ENCODE data around the gene PSME2. TPM values are rescaled to one million over a fixed set of nuclear protein-coding genes. Genes with fewer than 3 reads are reported as not detected.

Gene PSME2
- total RNA-seq, 1 donor from 2014 or later, result 144 TPM

GRCh38 chr14:24135584-24135833 lies 10.9 kb downstream of the PSME2 start:
- Histone ChIP-seq H3K27me3 (ENCODE audit: low read depth) (no peaks in the 10 kb centered on the region), H3K9me3 (no peaks in the 10 kb centered on the region), H3K4me3 (peak overlapping the region; percentile 100), H3K27ac (peak overlapping the region; percentile 97), H3K36me3 (peaks cover 29% of the 10 kb centered on the region), H3K4me1 (peaks cover 47% of the 10 kb centered on the region)
- TF ChIP-seq, protein P1, sequence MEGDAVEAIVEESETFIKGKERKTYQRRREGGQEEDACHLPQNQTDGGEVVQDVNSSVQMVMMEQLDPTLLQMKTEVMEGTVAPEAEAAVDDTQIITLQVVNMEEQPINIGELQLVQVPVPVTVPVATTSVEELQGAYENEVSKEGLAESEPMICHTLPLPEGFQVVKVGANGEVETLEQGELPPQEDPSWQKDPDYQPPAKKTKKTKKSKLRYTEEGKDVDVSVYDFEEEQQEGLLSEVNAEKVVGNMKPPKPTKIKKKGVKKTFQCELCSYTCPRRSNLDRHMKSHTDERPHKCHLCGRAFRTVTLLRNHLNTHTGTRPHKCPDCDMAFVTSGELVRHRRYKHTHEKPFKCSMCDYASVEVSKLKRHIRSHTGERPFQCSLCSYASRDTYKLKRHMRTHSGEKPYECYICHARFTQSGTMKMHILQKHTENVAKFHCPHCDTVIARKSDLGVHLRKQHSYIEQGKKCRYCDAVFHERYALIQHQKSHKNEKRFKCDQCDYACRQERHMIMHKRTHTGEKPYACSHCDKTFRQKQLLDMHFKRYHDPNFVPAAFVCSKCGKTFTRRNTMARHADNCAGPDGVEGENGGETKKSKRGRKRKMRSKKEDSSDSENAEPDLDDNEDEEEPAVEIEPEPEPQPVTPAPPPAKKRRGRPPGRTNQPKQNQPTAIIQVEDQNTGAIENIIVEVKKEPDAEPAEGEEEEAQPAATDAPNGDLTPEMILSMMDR (IDR thresholded peaks at IDR 0.05), result no peak
- DNase-seq (no peak), ATAC-seq (no peak)
- intact Hi-C loops (cut with DNase I), result no loop called here

DNA sequence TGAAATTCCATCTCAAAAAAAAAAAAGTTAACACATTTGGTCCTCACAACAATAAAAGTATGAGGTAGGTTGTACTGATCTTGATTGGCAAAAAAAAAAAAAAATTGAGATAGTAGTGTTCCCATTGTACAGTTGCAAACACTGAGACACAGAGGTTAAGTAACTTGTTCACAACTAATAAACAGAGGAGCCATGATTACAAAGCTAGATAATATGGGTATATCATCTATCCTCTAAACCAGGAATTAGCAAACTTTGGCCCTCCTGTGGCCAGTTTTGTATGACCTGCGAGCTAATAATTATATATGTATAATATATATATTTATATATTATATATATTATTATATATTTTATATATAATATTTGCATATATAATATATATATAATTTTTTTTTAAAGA lies 12.7 kb downstream of the PSME2 start:
- TF ChIP-seq, protein P1 (IDR thresholded peaks at IDR 0.05), result no peak
- DNase-seq, result no peak
- Histone ChIP-seq H3K27me3 (ENCODE audit: low read depth) (no peaks in the 10 kb centered on the region), H3K27ac (no peak overlapping the region), H3K9me3 (no peaks in the 10 kb centered on the region), H3K4me3 (no peak overlapping the region), H3K36me3 (peaks cover 16% of the 10 kb centered on the region), H3K4me1 (peaks cover 31% of the 10 kb centered on the region)
- no peak for ATAC-seq
- intact Hi-C loops (cut with DNase I), result no loop called here

GRCh38 chr14:24132976-24133375 lies 13.4 kb downstream of the PSME2 start:
- intact Hi-C loops (cut with DNase I), result no loop called here
- Histone ChIP-seq H3K4me1 (peaks cover 25% of the 10 kb centered on the region), H3K36me3 (peaks cover 9% of the 10 kb centered on the region), H3K27ac (no peak overlapping the region), H3K4me3 (no peak overlapping the region), H3K9me3 (no peaks in the 10 kb centered on the region), H3K27me3 (ENCODE audit: low read depth) (no peaks in the 10 kb centered on the region)
- DNase-seq (no peak), ATAC-seq (no peak)
- TF ChIP-seq, protein P1 (IDR thresholded peaks at IDR 0.05), result no peak

- Histone ChIP-seq H3K4me1 (peaks cover 17% of the 10 kb centered on the region), H3K36me3 (peaks cover under 1% of the 10 kb centered on the region), H3K27me3 (ENCODE audit: low read depth) (no peaks in the 10 kb centered on the region), H3K4me3 (no peak overlapping the region), H3K27ac (no peak overlapping the region), H3K9me3 (no peaks in the 10 kb centered on the region)
- intact Hi-C loops (cut with DNase I), result no loop called here
- DNase-seq (no peak), ATAC-seq (no peak)
- TF ChIP-seq, protein P1 (IDR thresholded peaks at IDR 0.05), result no peak
These were observed 14.2 kb downstream of the PSME2 start for GRCh38 chr14:24132061-24132685.

DNA sequence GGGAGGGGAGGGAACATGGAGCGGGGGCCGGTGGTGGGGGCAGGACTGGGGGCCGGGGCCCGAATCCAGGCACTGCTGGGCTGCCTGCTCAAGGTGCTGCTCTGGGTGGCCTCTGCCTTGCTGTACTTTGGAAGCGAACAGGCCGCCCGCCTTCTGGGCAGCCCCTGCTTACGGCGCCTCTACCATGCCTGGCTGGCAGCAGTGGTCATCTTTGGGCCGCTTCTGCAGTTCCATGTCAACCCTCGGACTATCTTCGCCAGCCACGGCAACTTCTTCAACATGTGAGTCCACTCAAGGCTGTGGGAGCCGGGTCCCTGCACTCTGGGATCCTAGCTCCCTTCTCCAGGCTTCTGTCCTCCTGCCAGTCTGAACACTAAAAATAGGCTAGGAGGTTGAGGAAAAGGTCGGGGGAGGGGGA lies 14.9 kb downstream of the PSME2 start:
- H3K4me3 ChIP-seq, result no peak overlapping the region
- DNase-seq (no peak), ATAC-seq (no peak)
- H3K36me3 ChIP-seq, result no peaks in the 10 kb centered on the region
- H3K9me3 ChIP-seq, result no peaks in the 10 kb centered on the region
- TF ChIP-seq, protein P1 (IDR thresholded peaks at IDR 0.05), result no peak
- peaks cover 11% of the 10 kb centered on the region for H3K4me1 ChIP-seq
- intact Hi-C loops (cut with DNase I), result no loop called here
- H3K27me3 ChIP-seq (ENCODE audit: low read depth), result no peaks in the 10 kb centered on the region
- peak overlapping the region; percentile 72 for H3K27ac ChIP-seq
